NCI-H1105 treated with DMSO at 0.1 percent for 48 hours (cell line): ENCODE results near the gene SCN5A.

Experiments used
- DNase-seq: peaks from one replicate; lab custom pipeline; 2025; lab: John Stamatoyannopoulos, UW

Gene SCN5A

GRCh38 chr3:38647217-38647970, 2.1 kb downstream of the SCN5A start:
- no peak for DNase-seq

DNA sequence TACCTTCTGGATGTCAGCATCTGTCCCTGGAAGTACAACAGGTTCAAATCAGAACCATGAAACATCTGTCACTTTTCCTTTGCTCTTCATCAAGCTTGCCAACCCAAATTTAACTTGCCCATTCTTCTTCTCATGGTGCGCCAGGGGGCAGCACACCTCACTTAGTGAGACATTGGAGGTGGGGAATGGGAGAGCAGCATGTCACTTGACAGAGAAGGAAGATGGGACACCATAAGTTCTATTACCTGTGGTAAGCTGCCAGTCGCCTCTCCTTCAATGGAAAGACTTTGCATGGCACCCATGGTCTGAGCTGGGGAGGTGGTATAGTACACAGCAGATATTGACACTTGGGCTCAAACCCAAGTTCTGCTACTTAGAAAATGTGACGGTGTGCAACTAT, 2.9 kb downstream of the SCN5A start:
- DNase-seq, result no peak

- no peak for DNase-seq
Measured at GRCh38 chr3:38646062-38646461, 3.4 kb downstream of the SCN5A start.

GRCh38 chr3:38645601-38646000, 3.9 kb downstream of the SCN5A start:
- no peak for DNase-seq

GRCh38 chr3:38645076-38645475, 4.4 kb downstream of the SCN5A start:
- no peak for DNase-seq

- no peak for DNase-seq
Measured at GRCh38 chr3:38644662-38645053, 4.8 kb downstream of the SCN5A start.

DNA sequence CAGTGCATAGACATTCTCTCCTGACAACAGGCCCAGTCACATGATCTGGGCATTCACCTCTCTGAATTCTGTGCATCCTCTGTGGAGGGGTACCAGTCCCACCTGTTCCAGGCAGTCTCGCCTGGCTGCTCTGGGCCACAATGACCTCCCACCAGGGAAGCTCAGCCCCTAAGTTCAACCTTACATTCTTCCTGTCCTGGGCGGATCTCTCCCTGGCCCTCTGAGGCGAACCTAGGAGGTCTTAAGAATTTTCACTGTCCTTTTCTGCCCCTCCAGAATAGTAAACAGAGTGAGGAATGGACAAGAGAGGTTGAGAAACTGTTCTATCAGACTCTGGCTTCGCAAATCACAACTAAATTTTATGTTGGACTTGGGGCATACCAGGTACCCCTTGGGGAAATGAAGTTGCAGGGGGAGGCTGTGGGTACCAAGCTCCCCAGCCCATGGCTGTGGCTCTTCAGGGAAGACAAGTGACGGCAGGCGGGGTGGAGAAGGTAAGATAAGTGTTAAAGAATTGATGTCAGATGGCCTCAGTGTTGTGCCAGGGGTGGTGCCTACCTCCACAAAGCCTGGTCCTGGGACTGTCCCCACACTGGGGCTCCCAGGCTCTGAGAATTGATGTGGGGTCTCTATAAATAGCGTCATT, 5.3 kb downstream of the SCN5A start:
- DNase-seq, result no peak

- DNase-seq, result no peak
Measured at GRCh38 chr3:38643592-38643991, 5.9 kb downstream of the SCN5A start.

DNA sequence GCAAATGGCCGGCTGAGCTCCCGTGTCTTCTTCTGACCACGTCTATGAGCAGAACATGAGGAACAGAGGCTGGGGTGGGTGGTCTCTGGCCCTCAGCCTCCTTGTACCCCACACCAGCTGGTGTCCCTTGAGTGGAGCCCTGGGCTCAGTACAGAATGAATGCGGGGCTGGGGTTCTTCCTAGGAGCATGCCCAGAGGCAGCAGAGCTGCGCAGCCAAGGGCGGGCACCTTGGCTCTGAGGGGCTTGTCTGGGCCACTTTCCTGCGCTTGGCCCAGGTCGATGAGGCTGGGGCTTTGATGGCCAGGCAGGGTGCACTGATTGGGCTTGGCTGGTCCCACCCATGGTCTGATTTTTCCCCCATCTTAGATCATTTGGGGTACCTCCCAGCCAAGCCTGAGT, 6.4 kb downstream of the SCN5A start:
- DNase-seq, result no peak

- no peak for DNase-seq
Measured at GRCh38 chr3:38641461-38642110, 7.9 kb downstream of the SCN5A start.

DNA sequence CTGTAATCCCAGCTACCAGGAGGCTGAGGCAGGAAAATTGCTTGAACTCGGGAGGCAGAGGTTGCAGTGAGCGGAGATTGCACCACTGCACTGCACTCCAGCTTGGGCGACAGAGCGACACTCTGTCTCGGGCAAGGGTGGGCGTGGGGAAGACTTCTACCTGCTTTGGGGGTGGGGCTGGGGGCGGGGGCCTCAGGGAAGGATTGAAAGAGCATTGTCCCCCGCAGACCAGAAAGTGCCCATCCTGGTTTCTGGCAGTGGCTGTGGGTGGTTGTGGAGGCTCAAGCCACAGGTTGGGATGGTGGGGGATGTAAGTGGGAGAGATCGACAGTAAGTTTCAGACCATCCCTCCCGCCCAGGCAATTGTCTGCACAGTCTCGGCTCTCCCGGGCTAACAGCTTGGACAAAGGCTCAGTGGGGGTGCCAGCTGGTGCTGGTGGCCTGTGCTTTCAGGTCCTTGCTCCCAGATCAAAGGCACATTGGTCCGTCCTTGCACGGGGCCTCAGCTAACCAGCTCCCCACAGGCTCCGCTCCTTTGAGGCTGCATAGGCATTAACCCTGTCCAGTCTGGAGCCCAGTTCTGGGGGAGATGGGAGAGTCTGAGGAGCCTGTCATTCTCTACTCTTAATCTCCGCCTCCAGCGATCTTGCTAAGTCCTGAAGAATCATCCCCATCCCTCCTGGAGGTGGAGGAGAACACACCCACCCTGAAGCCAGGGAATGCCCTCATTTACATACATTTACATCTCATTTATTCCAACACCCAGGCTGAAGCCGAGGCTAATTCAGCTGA, 8.6 kb downstream of the SCN5A start:
- no peak for DNase-seq

DNA sequence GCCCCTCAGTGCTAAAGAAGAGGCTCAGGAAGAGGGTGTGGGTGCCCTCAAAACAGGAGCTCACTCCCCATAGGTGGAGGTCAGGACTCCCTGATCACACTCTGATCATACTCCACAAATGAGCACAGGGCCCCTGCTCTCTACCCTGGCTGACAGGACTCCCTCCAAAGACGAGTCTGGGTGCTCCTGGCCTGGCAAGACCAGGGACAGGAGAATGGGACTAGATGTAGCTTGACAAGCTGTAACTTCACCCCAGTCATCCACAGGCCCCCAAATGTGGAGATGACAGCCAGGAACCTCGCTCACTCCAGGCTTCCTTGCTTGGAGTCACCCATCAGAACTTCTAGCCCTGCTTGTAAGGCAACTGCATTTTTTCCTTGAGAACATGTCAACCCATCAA, 11.1 kb downstream of the SCN5A start:
- DNase-seq, result no peak

- DNase-seq, result no peak
Measured at GRCh38 chr3:38637906-38638305, 11.6 kb downstream of the SCN5A start.

GRCh38 chr3:38636881-38637280, 12.6 kb downstream of the SCN5A start:
- DNase-seq, result no peak

- DNase-seq, result no peak
Measured at GRCh38 chr3:38636464-38636863, 13.0 kb downstream of the SCN5A start.

DNA sequence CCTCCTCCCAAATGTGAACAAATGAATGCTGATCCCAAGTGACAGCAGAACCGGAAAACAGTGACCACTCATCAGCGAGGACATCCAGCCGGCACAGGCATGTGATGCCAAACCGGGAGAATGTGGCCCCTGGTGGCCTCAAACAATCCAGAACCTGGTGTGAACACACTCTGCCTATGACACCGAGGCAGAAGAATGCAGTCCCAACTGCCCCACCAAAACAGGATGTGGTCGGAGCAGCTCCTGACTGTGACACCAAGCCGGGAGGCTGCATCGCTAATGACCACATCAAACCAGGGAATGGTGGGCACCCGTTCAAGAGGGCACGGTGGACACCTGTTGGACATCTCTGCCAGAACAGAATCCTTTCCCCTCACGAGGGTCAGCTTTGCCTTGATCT, 15.4 kb downstream of the SCN5A start:
- no peak for DNase-seq

DNA sequence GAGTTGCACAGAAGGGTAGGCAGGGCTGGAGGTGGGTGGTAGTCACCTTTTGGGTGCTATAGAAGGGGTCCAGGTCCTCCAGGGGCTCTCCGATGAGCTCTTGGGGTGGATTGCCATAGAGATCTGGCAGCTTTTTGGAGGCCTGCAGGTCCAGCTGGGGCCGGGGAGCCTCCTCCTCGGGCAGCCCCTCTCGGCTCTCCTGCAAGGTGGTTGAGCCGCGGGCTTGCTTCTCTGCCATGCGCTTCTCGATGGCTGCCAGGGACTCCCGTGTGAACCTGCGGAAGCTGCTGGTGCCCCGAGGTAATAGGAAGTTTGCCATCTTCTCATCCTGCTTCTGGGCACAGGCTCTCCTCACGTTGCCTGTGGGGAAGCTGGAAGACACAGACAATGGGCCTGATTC, 16.5 kb downstream of the SCN5A start:
- DNase-seq, result no peak

DNA sequence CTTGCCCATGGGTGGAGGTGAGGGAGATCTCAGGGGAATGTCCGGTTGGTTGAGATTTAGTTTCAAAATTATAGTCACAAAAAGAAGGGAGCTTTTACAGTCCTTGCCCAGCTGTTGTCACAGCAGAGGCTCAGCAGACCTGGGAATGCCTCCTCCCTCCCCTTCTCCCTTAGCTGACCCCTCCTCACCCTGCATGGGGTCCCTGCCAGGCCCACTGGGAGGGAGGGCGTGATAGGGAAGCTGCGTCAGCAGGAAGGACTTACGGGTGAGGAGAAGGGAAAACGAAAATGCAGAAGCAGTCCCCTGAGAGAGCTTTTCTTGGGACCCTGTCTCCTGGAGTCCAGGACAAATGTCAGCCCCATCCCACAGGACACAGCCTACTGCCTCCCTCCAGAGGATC, 18.9 kb downstream of the SCN5A start:
- no peak for DNase-seq

DNA sequence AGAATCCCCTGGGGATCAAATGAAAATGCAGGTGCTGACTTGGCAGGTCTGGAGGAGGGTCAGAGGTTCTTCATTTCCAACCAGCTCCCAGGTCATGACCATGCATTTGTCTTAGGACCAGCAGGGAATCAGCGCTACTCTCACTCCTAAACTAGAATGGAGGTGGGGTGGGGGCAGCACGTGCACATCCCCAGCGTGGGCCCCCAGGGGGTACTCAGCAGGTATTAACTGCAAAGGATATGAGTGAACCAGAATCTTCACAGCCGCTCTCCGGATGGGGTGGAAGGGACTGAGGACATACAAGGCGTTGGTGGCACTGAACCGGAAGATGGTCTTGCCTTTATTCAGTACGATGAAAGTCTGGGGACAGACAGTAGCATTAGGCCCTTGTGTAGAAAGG, 19.4 kb downstream of the SCN5A start:
- no peak for DNase-seq

DNA sequence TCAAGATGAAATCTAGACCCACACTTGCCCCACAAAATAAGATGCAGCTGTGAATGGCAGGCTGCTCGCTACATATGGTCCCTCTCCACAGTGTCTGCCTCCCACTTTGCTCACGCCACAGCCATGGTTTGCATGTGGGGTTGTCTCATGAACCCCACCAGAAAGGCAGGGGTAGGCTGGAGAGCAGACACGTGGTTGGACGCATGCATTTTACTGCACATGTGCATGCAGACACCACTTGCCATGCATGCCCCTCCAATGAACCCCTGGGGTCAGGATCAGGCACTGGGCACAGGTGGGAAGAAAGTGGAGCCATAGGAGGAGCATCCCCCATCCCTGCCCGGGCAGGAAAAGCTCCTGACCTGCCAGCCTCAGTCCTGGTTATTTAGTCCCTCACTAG, 20.7 kb downstream of the SCN5A start:
- DNase-seq, result no peak

DNA sequence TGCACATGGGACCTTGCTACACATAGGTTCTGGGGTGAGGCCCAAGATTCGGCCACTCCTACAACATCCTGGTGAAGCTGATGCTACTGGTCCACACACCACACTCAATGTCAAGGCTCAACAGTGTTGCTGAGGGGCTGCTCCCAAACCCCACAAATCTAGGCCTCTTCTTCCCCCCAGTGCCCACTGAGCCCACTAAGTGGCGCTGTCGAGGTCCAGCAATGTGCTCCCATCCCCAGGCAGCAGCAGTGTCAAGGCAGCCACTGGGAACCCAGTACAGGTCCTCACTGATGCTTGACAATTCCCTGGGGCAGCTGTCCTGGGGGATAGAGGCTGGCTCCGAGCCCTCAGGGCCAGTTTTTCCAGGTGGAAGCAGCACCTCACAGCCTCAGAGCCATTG, 21.5 kb downstream of the SCN5A start:
- DNase-seq, result no peak

- DNase-seq, result no peak
Measured at GRCh38 chr3:38626171-38626570, 23.3 kb downstream of the SCN5A start.

GRCh38 chr3:38623539-38623938, 25.9 kb downstream of the SCN5A start:
- DNase-seq, result no peak
